Muscle of leg (tissue), 11 donors: ENCODE results near the gene ISLR. TPM values are rescaled to one million over a fixed set of nuclear protein-coding genes. Genes with fewer than 3 reads are reported as not detected.

ENCODE experiments used
- DNase-seq: peaks from one replicate; pipeline ENCODE4 v3.0.0; 2013
- H3K27ac ChIP-seq: one replicate; pipeline ENCODE4 v1.5.1; 2013; ENCODE audit warnings: mild to moderate bottlenecking, low read length, control low read depth
- H3K27me3 ChIP-seq: one replicate; pipeline ENCODE4 v1.6.1; 2013; ENCODE audit warnings: low read length; ENCODE audit not compliant: control insufficient read depth, insufficient read depth
- H3K36me3 ChIP-seq: one replicate; pipeline ENCODE4 v1.6.1; 2013; ENCODE audit warnings: low read length; ENCODE audit not compliant: control insufficient read depth, insufficient read depth
- H3K4me1 ChIP-seq: one replicate; pipeline ENCODE4 v1.6.1; 2013; ENCODE audit warnings: low read length; ENCODE audit not compliant: control insufficient read depth, insufficient read depth
- H3K4me3 ChIP-seq: one replicate; pipeline ENCODE4 v1.5.1; 2013; ENCODE audit warnings: low read length, control low read depth
- H3K9me3 ChIP-seq: replicated peaks from 2 replicates; pipeline ENCODE4 v1.6.1; 2013; ENCODE audit warnings: low read depth, low read length; ENCODE audit not compliant: control insufficient read depth
- WGBS: methylation state at CpG from one replicate; pipeline ENCODE4 v1.1.5; 2013; ENCODE audit warnings: missing lambda C conversion rate; ENCODE audit not compliant: insufficient coverage; 5-methylcytosine and 5-hydroxymethylcytosine counted together
- polyA plus RNA-seq, 8 donors: library from polyadenylated mRNA; unstranded; fragments of 120-200 nt; gene quantifications; one replicate each; pipeline versions ENCODE4 v1.2.1 to v1.2.3, GENCODE V29; 2013; ENCODE audit warnings: inconsistent platforms in 1 of 8, low replicate concordance in 1 of 8; ENCODE audit not compliant: insufficient read length in 8 of 8, insufficient read depth in 1 of 8
- total RNA-seq: library from RNA; stranded (reverse); fragments of 120-200 nt; gene quantifications from one replicate; pipeline ENCODE4 v1.2.4, GENCODE V29; 2013

Gene ISLR
- total and polyA plus RNA-seq, 9 donors, result 82.3 to 270 (median 195) TPM

DNA sequence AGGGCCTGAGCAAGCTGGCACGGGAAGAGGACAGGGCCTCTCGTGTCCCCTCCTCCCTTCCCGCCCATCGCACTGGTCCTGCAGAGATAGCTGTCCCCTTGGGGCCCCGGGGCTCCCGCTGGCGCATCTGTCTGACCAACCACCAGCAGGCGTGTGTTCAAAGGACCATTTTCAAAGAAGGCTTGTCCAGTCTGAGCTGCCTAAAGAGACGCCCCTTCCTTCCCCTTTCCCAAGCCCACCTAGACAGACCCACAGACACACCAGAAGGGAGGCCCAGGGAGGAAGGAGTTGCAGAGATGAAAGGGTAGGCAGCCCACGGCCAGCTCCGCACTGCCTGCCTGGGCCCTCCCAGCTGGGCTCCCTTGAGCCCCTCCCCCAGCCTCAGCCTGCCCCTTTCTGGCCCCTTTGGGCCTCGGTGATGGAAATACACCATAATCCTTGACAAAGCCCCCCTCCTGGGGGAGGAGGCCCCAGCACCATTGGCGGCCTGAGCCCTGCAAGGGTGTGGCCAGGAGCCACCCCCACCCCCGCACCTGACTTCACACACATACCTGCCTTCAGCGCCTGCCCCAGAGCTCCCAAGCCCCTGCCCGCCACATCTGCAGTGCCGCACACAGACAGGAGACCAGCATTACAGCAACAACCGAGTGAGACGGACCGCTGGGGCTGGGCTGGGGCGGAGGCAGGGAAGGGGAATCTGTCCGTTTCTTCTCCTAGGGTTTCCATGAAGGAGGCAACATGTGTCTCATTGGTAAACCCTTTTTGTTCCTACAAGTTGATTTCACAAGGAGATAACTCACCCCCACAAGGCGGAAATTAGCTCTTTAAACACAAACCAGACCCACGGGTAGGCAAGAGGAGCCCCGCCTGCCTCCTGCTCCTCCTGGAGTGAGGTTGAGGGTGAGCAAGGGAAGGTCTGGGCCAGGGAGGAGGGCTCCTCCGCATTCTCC is 29.2 kb downstream of the ISLR start, which contains the start of gene STRA6:
STRA6 (minus strand) TSS at position 336 of the 950 bp plus-strand sequence. CDS start 520 bp downstream, outside the sequence.
- WGBS, result 13% methylated on average over 3 of the region's 26 CpGs

DNA sequence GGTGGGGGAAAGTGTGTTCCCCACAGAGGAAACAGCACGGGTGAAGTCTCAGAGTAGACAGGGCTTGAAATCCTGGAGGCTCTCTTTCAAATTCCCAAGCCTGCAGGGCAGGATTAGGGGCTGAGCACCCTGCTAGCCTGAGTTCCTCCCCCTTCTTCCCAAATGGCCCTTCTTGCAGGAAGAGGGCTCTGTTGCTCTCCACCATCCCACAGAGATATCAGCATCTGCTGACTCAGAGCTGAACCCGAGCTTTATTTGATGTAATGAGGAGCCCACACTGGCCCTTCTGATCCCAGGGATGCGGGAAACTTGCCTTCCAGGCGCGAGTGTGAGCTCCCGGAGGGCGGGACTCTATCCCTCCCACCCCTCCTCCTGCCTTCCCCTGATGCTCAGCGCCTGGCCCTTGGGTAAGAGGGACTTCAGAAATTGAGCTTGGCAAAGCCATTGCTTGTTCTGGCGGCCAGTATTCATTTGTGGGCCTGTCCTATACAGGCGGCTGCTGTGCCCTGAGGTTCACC is 30.5 kb downstream of the ISLR start:
- WGBS, result 46% methylated on average over 2 of the region's 10 CpGs
- H3K27me3 ChIP-seq, result peaks cover 2% of the 10 kb centered on the region

More for the DNA sequence above, 29.2 kb downstream of the ISLR start, which contains the start of gene STRA6:
- H3K36me3 ChIP-seq, result no peaks in the 10 kb centered on the region
- H3K4me3 ChIP-seq, result no peak within 1 kb of the TSS
- peak within 1 kb of the TSS; percentile 13 for H3K27ac ChIP-seq
- H3K4me1 ChIP-seq, result peaks cover 57% of the 10 kb centered on the region
- H3K27me3 ChIP-seq, result peaks cover 2% of the 10 kb centered on the region
- DNase-seq, result no peak
- no peaks in the 10 kb centered on the region for H3K9me3 ChIP-seq

DNA sequence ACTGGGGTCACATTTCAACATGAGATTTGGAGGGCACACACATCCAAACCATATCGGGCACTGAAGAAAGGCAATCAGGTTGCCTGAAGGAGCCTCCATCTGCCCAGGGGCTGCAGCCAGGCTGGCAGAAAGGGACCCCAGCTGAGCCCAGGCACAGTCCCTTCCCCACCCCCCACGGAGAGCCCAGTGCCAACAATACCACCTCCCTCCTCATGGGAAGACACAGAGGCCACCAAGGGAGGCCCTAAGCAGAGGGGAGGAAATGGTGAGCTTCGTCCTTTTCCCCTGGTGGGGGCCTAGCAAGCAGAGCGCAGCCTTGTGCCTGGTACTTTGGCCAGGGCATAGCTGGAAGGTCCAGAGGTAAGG is 32.1 kb downstream of the ISLR start:
- DNase-seq, result no peak
- H3K4me3 ChIP-seq, result no peak overlapping the region
- no peaks in the 10 kb centered on the region for H3K36me3 ChIP-seq
- peaks cover 68% of the 10 kb centered on the region for H3K4me1 ChIP-seq
- no peaks in the 10 kb centered on the region for H3K27me3 ChIP-seq
- H3K27ac ChIP-seq, result no peak overlapping the region
- H3K9me3 ChIP-seq, result no peaks in the 10 kb centered on the region
- WGBS, result 100% methylated on average over 1 of the region's 4 CpGs

More for the DNA sequence above, 30.5 kb downstream of the ISLR start:
- DNase-seq, result peak; percentile 49
- peaks cover 64% of the 10 kb centered on the region for H3K4me1 ChIP-seq
- peak overlapping the region; percentile 13 for H3K27ac ChIP-seq
- no peak overlapping the region for H3K4me3 ChIP-seq
- H3K9me3 ChIP-seq, result no peaks in the 10 kb centered on the region
- no peaks in the 10 kb centered on the region for H3K36me3 ChIP-seq

DNA sequence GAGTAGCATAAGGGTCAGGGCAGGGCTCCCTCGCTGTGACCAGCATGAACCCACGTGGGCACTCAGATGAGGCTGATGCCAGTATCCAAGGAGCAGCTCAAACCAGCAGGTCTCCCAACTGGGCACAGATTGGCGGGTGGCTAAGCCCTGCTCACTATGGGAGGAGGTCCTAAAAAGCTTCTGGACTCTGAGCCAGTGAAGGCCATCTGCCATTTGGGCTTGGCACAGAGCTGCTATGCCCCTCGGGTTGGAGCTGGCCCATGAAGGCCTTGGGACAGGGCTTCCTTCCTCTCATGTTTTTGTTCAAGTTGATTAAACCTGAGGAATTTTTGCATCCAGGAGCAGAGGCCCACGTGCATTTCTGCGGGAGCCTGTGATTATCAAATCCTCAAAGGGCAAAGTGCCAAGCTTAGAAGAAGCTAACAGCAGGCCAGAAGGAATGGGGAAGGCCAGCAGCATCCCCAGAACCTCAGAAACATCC is 33.3 kb downstream of the ISLR start:
- Histone ChIP-seq H3K36me3 (no peaks in the 10 kb centered on the region), H3K9me3 (peaks cover 2% of the 10 kb centered on the region), H3K27ac (peak overlapping the region; percentile 13), H3K27me3 (no peaks in the 10 kb centered on the region), H3K4me3 (no peak overlapping the region), H3K4me1 (peaks cover 55% of the 10 kb centered on the region)
- WGBS, result 34% methylated on average over 6 of the region's 6 CpGs
- DNase-seq, result no peak

DNA sequence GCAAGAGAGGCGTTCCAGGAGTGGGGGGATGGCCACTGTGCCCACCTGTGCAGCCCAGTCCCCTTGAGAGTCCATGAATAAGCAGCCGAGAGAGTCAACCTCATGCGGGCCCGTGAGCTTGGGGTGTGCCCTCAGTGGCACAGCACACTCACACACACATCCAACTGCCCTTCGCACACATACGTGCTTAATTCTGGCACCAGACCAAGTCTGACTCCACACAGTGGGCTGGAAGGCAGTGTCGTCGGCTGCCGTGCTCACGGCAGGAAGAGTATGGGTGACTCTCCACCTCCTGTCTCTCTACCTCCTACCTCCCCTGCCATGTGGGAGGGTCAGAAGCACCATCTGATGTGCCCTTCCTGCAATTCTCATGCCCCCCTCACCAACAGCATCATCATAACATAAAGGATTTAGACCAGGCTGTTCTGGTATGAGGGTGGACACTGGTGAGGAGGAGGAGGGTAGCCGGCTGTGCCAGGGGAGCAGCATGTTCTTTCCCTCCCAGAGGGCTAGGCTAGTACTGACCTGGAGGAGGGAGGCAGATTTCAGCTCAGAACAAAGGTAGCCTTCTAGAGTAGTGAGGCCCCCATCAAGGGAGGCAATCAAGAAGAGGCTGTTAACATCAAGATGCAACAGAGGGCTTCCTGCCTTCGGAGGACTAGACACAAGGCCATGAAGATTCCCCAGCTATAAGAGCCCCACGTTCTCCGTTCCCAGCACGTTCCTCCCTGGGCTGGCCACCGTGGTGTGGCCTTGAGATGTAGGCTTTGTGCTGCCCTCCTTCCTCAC is 34.3 kb downstream of the ISLR start:
- Histone ChIP-seq H3K27ac (no peak overlapping the region), H3K9me3 (peaks cover 2% of the 10 kb centered on the region), H3K36me3 (no peaks in the 10 kb centered on the region), H3K27me3 (no peaks in the 10 kb centered on the region), H3K4me3 (no peak overlapping the region), H3K4me1 (peaks cover 45% of the 10 kb centered on the region)
- DNase-seq, result no peak
- 76% methylated on average over 10 of the region's 16 CpGs for WGBS

DNA sequence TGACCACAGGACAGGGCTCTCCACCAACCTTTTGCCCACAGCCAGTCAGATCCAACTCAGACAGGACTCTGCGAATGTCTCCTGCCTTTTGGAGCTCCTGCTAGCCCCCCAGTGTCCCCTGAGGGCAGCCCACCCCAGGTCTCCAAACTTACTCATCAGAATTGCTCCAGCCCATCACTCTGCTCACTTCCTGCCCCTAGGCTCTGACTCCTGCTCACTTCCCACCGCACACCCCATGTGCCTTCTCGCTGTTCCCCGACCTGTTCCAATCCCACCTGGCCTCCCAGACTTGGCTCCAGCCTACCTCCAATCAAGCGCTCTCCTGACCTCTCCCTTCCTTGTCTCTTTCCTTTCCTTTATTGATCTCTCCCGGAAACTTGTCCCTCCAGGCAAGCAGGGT is 35.0 kb downstream of the ISLR start:
- Histone ChIP-seq H3K27ac (no peak overlapping the region), H3K36me3 (no peaks in the 10 kb centered on the region), H3K4me3 (no peak overlapping the region), H3K27me3 (no peaks in the 10 kb centered on the region), H3K4me1 (peaks cover 41% of the 10 kb centered on the region), H3K9me3 (peaks cover 2% of the 10 kb centered on the region)
- DNase-seq, result no peak
- WGBS, result 42% methylated on average over 5 of the region's 6 CpGs

DNA sequence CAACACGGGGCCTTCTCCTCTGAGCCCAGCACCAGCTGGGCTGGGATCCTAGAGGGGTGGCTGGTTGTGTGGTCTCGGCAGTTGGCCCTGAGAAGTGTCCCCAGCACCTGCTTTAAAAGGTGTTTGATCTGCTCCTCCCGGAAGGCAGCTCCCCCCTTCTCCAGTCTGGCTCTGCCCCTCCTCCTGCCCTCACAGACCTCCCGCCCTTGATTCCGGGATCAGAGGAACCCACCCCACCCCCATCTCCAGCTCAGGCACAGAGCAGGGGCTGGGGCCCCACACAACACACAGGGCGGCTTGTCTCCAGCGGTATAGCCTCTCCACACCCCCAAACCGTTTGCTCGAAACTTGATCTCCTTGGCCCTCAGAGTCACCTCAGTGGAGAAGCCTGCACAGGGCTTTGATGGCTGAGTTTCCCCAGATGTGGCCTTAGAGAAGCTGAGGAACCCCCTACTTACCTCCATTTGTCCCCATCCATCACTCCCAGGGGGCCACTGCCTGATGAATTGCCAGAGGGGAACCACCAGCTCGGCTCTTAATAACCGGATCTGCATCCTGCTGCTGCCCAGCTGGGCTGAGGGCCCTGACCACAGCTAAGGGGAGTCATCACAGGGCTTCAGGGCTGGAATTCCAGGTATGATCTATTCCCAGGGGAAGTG is 35.5 kb downstream of the ISLR start:
- Histone ChIP-seq H3K9me3 (peaks cover 2% of the 10 kb centered on the region), H3K27me3 (no peaks in the 10 kb centered on the region), H3K36me3 (no peaks in the 10 kb centered on the region), H3K4me1 (peaks cover 42% of the 10 kb centered on the region), H3K27ac (no peak overlapping the region), H3K4me3 (no peak overlapping the region)
- DNase-seq, result peak; percentile 69
- 9% methylated on average over 9 of the region's 11 CpGs for WGBS

DNA sequence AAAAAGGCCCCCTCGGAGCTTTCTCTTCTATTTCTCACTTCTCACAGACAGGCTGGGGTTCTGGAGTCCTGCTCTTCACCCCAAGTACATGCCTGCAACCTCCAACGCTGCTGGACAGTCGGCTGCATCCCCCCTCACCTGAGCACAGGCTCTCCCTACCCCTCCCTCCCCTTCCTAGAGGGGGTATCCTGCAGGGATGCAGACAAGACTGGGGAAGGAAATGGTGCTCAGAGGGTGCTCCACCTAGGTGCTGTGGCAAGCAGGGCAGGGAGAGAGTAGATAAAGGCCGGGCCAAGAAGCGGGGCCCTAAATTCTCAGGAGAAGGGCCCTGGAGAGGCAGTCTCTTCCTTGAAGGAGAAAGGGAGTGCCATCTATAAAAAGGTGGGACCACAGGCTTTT is 36.0 kb downstream of the ISLR start:
- H3K4me1 ChIP-seq, result peaks cover 43% of the 10 kb centered on the region
- 29% methylated on average over 3 of the region's 5 CpGs for WGBS

DNA sequence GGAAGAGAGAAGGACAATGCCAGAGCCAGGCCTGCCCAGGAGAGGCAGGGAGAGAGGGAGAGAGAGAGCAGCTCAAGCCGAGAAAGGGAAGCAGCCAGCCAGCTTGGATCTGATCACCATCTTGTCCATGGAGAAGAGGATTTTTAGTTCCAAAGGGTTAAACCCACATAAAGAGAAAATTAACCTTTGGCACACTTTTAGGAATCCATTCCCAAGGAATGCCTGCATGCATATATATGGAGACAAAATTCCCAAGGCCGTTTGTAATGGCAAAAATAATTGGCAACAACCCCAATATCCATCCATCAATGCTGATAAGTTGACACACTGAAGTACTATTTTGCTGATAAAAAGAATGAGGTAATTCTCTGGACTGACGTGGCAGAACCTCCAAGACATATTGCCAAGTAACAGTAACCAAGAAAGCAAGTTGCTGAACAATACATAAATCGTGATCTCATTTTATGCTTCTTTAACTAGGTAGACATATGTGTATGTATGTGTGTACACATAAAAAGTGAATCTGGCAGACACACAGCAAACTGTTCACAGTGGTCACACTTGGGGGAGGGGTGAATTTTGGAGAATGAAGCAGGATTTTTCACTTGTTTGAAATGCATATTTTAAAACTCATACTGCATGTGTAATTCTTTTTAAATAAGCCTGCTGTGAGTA is 36.6 kb downstream of the ISLR start:
- Histone ChIP-seq H3K9me3 (peaks cover 2% of the 10 kb centered on the region), H3K27ac (peak overlapping the region; percentile 64), H3K4me1 (peaks cover 48% of the 10 kb centered on the region), H3K4me3 (no peak overlapping the region), H3K27me3 (no peaks in the 10 kb centered on the region), H3K36me3 (no peaks in the 10 kb centered on the region)
- peak; percentile 78 for DNase-seq
- WGBS, result no CpG with 5 or more reads among the region's 4 CpGs

More for the DNA sequence above, 36.0 kb downstream of the ISLR start:
- H3K27ac ChIP-seq, result no peak overlapping the region
- H3K9me3 ChIP-seq, result peaks cover 2% of the 10 kb centered on the region
- no peaks in the 10 kb centered on the region for H3K27me3 ChIP-seq
- H3K36me3 ChIP-seq, result no peaks in the 10 kb centered on the region
- no peak for DNase-seq
- H3K4me3 ChIP-seq, result no peak overlapping the region
